ENCODE data around the gene XCR1. TPM values are rescaled to one million over a fixed set of nuclear protein-coding genes. Genes with fewer than 3 reads are reported as not detected.
A peak's percentile ranks its signal among the peaks of the same experiment; 100 is the strongest.

XCR1 gene
- total RNA-seq, 2 experiments from 2014 or later = not detected

DNA sequence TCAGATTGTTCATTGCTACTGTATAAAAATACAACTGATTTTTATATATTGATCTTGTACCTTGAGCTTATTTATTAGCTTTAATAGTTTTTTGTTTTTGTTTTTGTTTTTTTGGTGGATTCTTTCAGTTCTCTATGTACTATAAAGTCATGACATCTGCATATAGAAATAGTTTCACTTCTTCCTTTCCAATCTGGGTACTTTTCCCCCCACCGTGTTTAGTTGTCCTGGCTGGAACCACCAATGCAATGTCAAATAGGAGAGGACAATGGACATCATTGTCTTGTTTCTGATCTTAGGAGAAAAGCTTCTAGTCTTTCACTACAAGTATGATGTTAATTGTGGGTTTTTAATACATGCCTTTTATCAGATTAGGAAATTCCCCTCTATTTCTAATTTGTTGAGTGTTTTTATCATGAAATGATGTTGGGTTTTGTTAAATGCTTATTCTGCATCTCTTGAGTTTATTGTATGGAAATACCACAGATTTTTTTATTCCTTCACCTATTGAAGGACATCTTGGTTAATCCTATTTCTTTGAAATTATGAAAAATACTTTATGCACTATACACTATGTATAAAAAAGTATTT lies 2.8 kb upstream of the XCR1 start:
- BruUV-seq (replicated peaks) = no TSS peak
- Histone ChIP-seq H3K4me2 (ENCODE audit: low read length) (no peak overlapping the region), H3K4me3 (ENCODE audit: low read depth, low read length, poor library complexity, severe bottlenecking) (no peak overlapping the region), H3K4me1 (ENCODE audit: insufficient read depth, low read length, poor library complexity, severe bottlenecking) (no peaks in the 10 kb centered on the region), H2AFZ (ENCODE audit: low read length) (no peak overlapping the region), H4K20me1 (ENCODE audit: insufficient read depth, low read length) (no peaks in the 10 kb centered on the region), H3K36me3 (ENCODE audit: insufficient read depth, low read length) (no peaks in the 10 kb centered on the region), H3K27ac (ENCODE audit: low read depth, low read length, poor library complexity, severe bottlenecking) (no peak overlapping the region), H3K9me2 (ENCODE audit: insufficient read depth, low read length) (no peaks in the 10 kb centered on the region), H3K9me3 (ENCODE audit: low read length) (peaks cover 11% of the 10 kb centered on the region), H3K79me2 (ENCODE audit: insufficient read depth, low read depth, low read length) (no peaks in the 10 kb centered on the region)
- POLR2A ChIA-PET = no interaction called here
- CTCF ChIA-PET (ENCODE audit: unreplicated experiment) = no interaction called here
- no peak for DNase-seq (ENCODE audit: low spot score)
- intact Hi-C loops (cut with micrococcal nuclease; ENCODE audit: unreplicated experiment) = no loop called here
- TF ChIP-seq, protein P1, sequence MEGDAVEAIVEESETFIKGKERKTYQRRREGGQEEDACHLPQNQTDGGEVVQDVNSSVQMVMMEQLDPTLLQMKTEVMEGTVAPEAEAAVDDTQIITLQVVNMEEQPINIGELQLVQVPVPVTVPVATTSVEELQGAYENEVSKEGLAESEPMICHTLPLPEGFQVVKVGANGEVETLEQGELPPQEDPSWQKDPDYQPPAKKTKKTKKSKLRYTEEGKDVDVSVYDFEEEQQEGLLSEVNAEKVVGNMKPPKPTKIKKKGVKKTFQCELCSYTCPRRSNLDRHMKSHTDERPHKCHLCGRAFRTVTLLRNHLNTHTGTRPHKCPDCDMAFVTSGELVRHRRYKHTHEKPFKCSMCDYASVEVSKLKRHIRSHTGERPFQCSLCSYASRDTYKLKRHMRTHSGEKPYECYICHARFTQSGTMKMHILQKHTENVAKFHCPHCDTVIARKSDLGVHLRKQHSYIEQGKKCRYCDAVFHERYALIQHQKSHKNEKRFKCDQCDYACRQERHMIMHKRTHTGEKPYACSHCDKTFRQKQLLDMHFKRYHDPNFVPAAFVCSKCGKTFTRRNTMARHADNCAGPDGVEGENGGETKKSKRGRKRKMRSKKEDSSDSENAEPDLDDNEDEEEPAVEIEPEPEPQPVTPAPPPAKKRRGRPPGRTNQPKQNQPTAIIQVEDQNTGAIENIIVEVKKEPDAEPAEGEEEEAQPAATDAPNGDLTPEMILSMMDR (conservative IDR thresholded peaks at IDR 0.05; ENCODE audit: low read length) = no peak
- no peak for TF ChIP-seq EZH2phosphoT487 (IDR thresholded peaks at IDR 0.05; ENCODE audit: borderline replicate concordance, low read depth, low read length)

DNA sequence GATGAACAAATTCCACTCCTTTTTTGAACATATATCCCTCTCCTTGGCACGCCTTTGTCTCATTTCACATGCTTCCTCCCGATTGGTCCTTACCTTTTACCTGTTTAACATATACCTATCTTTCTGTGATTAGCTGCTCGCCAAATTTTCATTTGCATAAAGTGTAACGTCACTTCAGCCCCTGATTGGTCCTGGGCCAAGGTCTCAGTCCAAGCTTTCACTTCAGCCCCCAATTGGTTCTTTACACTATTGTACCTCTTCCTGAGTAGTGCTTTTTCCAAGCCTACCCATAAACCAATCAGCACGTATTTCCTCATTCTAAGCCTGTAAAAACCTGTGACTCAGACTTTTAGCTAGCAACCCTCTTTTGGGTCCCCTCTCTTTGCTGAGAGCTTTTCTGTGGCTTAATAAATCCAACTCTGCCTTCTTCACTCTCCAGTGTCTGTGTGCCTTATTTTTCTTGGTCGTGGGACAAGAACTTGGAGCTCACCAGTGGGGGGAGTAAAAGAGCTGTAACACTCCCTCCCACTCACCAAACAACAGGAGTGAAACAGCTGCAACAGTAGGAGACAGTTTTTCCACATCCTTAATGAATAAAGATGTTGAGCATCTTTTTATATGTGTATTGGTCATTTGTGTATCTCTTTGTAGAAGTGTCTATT lies 584 bp upstream of the XCR1 start:
- Histone ChIP-seq H3K27ac (ENCODE audit: low read depth, low read length, poor library complexity, severe bottlenecking) (no peak overlapping the region), H3K4me1 (ENCODE audit: insufficient read depth, low read length, poor library complexity, severe bottlenecking) (no peaks in the 10 kb centered on the region), H3K9me2 (ENCODE audit: insufficient read depth, low read length) (no peaks in the 10 kb centered on the region), H3K36me3 (ENCODE audit: insufficient read depth, low read length) (no peaks in the 10 kb centered on the region), H3K4me3 (ENCODE audit: low read depth, low read length, poor library complexity, severe bottlenecking) (no peak overlapping the region), H2AFZ (ENCODE audit: low read length) (no peak overlapping the region), H3K79me2 (ENCODE audit: insufficient read depth, low read depth, low read length) (no peaks in the 10 kb centered on the region), H3K9me3 (ENCODE audit: low read length) (peaks cover 11% of the 10 kb centered on the region), H3K4me2 (ENCODE audit: low read length) (no peak overlapping the region), H4K20me1 (ENCODE audit: insufficient read depth, low read length) (no peaks in the 10 kb centered on the region)
- intact Hi-C loops (cut with micrococcal nuclease; ENCODE audit: unreplicated experiment) = no loop called here
- DNase-seq (ENCODE audit: low spot score) = peak; percentile 13
- POLR2A ChIA-PET = interaction anchor here (0.9 kb wide), 1 partner anchor 19 kb away, joined by 3 read pairs; no protein-coding TSS in a partner anchor
- BruUV-seq (replicated peaks) = no TSS peak
- CTCF ChIA-PET (ENCODE audit: unreplicated experiment) = no interaction called here
- TF ChIP-seq, protein P1 (conservative IDR thresholded peaks at IDR 0.05; ENCODE audit: low read length) = no peak
- TF ChIP-seq EZH2phosphoT487 (IDR thresholded peaks at IDR 0.05; ENCODE audit: borderline replicate concordance, low read depth, low read length) = no peak

DNA sequence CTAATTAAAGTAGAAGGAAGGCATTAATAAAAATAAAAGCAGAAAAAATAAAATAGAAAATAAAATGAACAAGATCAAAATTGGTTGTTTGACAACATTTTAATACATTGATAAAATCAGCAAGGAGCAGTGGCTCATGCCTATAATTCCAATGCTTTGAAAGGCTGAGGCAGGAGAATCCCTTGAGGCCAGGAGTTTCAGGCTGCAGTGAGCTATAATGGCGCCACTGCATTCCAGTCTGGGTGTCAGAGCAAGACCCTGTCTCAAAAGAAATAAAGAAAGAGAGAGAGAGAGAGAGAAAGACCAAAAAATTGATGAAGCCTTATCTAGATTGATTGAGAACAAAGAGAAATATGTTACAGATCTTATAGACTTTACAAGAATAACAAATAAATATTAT lies 2.1 kb downstream of the XCR1 start:
- Histone ChIP-seq H4K20me1 (ENCODE audit: insufficient read depth, low read length) (no peaks in the 10 kb centered on the region), H3K9me3 (ENCODE audit: low read length) (peaks cover 11% of the 10 kb centered on the region), H3K4me1 (ENCODE audit: insufficient read depth, low read length, poor library complexity, severe bottlenecking) (no peaks in the 10 kb centered on the region), H2AFZ (ENCODE audit: low read length) (no peak overlapping the region), H3K79me2 (ENCODE audit: insufficient read depth, low read depth, low read length) (no peaks in the 10 kb centered on the region), H3K27ac (ENCODE audit: low read depth, low read length, poor library complexity, severe bottlenecking) (no peak overlapping the region), H3K4me3 (ENCODE audit: low read depth, low read length, poor library complexity, severe bottlenecking) (no peak overlapping the region), H3K9me2 (ENCODE audit: insufficient read depth, low read length) (no peaks in the 10 kb centered on the region), H3K36me3 (ENCODE audit: insufficient read depth, low read length) (no peaks in the 10 kb centered on the region), H3K4me2 (ENCODE audit: low read length) (no peak overlapping the region)
- ChIA-PET CTCF (ENCODE audit: unreplicated experiment) (no interaction called here), POLR2A (no interaction called here)
- no peak for TF ChIP-seq EZH2phosphoT487 (IDR thresholded peaks at IDR 0.05; ENCODE audit: borderline replicate concordance, low read depth, low read length)
- TF ChIP-seq, protein P1 (conservative IDR thresholded peaks at IDR 0.05; ENCODE audit: low read length) = no peak
- DNase-seq (ENCODE audit: low spot score) = no peak
- intact Hi-C loops (cut with micrococcal nuclease; ENCODE audit: unreplicated experiment) = no loop called here
- no TSS peak for BruUV-seq (replicated peaks)
